HUES6 (cell line): ENCODE measurements around the gene COPS9.

Experiments used
- H3K27ac ChIP-seq: 2 replicates; pipeline ENCODE4 v1.7.0; 2013; ENCODE audit warnings: low read depth, mild to moderate bottlenecking, low read length, inconsistent platforms
- H3K27me3 ChIP-seq: 2 replicates; pipeline ENCODE4 v1.6.1; 2013; ENCODE audit warnings: low read length; ENCODE audit not compliant: control insufficient read depth, insufficient read depth
- H3K36me3 ChIP-seq: 2 replicates; pipeline ENCODE4 v1.6.1; 2013; ENCODE audit warnings: low read length; ENCODE audit not compliant: control insufficient read depth, insufficient read depth
- H3K4me1 ChIP-seq: 2 replicates; pipeline ENCODE4 v1.6.1; 2013; ENCODE audit warnings: low read length; ENCODE audit not compliant: control insufficient read depth, insufficient read depth
- H3K4me3 ChIP-seq: 2 replicates; pipeline ENCODE4 v1.5.1; 2013; ENCODE audit warnings: low read depth, low read length
- H3K9ac ChIP-seq: one replicate; pipeline ENCODE4 v1.6.1; 2013; ENCODE audit warnings: mild to moderate bottlenecking, low read length
- H3K9me3 ChIP-seq: 2 replicates; pipeline ENCODE4 v1.6.1; 2013; ENCODE audit warnings: low read depth, low read length; ENCODE audit not compliant: control insufficient read depth, insufficient read depth

The COPS9 gene

GRCh38 chr2:240156435-240157146, 20.5 kb upstream of the COPS9 start:
- Histone ChIP-seq H3K4me1 (no peaks in the 10 kb centered on the region), H3K27ac (no peak overlapping the region), H3K4me3 (no peak overlapping the region), H3K36me3 (no peaks in the 10 kb centered on the region), H3K9me3 (no peaks in the 10 kb centered on the region), H3K27me3 (peaks cover 14% of the 10 kb centered on the region; the same call in 1 of the 2 replicates), H3K9ac (no peak overlapping the region)

- Histone ChIP-seq H3K9ac (no peak overlapping the region), H3K9me3 (no peaks in the 10 kb centered on the region), H3K27me3 (peaks cover 14% of the 10 kb centered on the region; the same call in 1 of the 2 replicates), H3K4me1 (no peaks in the 10 kb centered on the region), H3K27ac (no peak overlapping the region), H3K4me3 (no peak overlapping the region), H3K36me3 (no peaks in the 10 kb centered on the region)
Observed at GRCh38 chr2:240155745-240156390, 19.8 kb upstream of the COPS9 start.

GRCh38 chr2:240155048-240155744, 19.1 kb upstream of the COPS9 start:
- H3K36me3 ChIP-seq = no peaks in the 10 kb centered on the region
- no peak overlapping the region for H3K4me3 ChIP-seq
- H3K9ac ChIP-seq = no peak overlapping the region
- H3K27me3 ChIP-seq = peaks cover 14% of the 10 kb centered on the region; the same call in 1 of the 2 replicates
- H3K4me1 ChIP-seq = no peaks in the 10 kb centered on the region
- no peaks in the 10 kb centered on the region for H3K9me3 ChIP-seq
- H3K27ac ChIP-seq = no peak overlapping the region

- no peaks in the 10 kb centered on the region for H3K36me3 ChIP-seq
- H3K27ac ChIP-seq = no peak overlapping the region
- H3K4me3 ChIP-seq = no peak overlapping the region
- no peaks in the 10 kb centered on the region for H3K9me3 ChIP-seq
- H3K27me3 ChIP-seq = peaks cover 14% of the 10 kb centered on the region; the same call in 1 of the 2 replicates
- H3K4me1 ChIP-seq = no peaks in the 10 kb centered on the region
- no peak overlapping the region for H3K9ac ChIP-seq
Observed at GRCh38 chr2:240154606-240155005, 18.5 kb upstream of the COPS9 start.

GRCh38 chr2:240153418-240153817, 17.3 kb upstream of the COPS9 start:
- no peak overlapping the region for H3K27ac ChIP-seq
- H3K27me3 ChIP-seq = peaks cover 14% of the 10 kb centered on the region; the same call in 1 of the 2 replicates
- no peaks in the 10 kb centered on the region for H3K4me1 ChIP-seq
- H3K4me3 ChIP-seq = no peak overlapping the region
- no peaks in the 10 kb centered on the region for H3K36me3 ChIP-seq
- no peak overlapping the region for H3K9ac ChIP-seq
- no peaks in the 10 kb centered on the region for H3K9me3 ChIP-seq

- H3K9ac ChIP-seq = no peak overlapping the region
- H3K9me3 ChIP-seq = peaks cover 6% of the 10 kb centered on the region; the same call in 1 of the 2 replicates
- peaks cover 14% of the 10 kb centered on the region; the same call in 1 of the 2 replicates for H3K27me3 ChIP-seq
- no peak overlapping the region for H3K27ac ChIP-seq
- no peaks in the 10 kb centered on the region for H3K36me3 ChIP-seq
- H3K4me3 ChIP-seq = no peak overlapping the region
- no peaks in the 10 kb centered on the region for H3K4me1 ChIP-seq
Observed at GRCh38 chr2:240151477-240152031, 15.4 kb upstream of the COPS9 start.

GRCh38 chr2:240149943-240150784, 14.1 kb upstream of the COPS9 start:
- H3K4me1 ChIP-seq = no peaks in the 10 kb centered on the region
- no peak overlapping the region for H3K9ac ChIP-seq
- H3K27me3 ChIP-seq = peaks cover 14% of the 10 kb centered on the region; the same call in 1 of the 2 replicates
- no peak overlapping the region for H3K27ac ChIP-seq
- peaks cover 6% of the 10 kb centered on the region; the same call in 1 of the 2 replicates for H3K9me3 ChIP-seq
- no peak overlapping the region for H3K4me3 ChIP-seq
- no peaks in the 10 kb centered on the region for H3K36me3 ChIP-seq

- H3K27me3 ChIP-seq = peaks cover 7% of the 10 kb centered on the region; the same call in 1 of the 2 replicates
- no peaks in the 10 kb centered on the region for H3K36me3 ChIP-seq
Observed at GRCh38 chr2:240147911-240148587, 11.9 kb upstream of the COPS9 start.

GRCh38 chr2:240147382-240147781, 11.3 kb upstream of the COPS9 start:
- H3K9ac ChIP-seq = no peak overlapping the region
- H3K4me3 ChIP-seq = no peak overlapping the region
- H3K36me3 ChIP-seq = no peaks in the 10 kb centered on the region
- peaks cover 6% of the 10 kb centered on the region; the same call in 1 of the 2 replicates for H3K9me3 ChIP-seq
- peaks cover 6% of the 10 kb centered on the region; the same call in 1 of the 2 replicates for H3K27me3 ChIP-seq
- H3K27ac ChIP-seq = no peak overlapping the region
- H3K4me1 ChIP-seq = peaks cover 7% of the 10 kb centered on the region; the same call in 1 of the 2 replicates

More at GRCh38 chr2:240147911-240148587, 11.9 kb upstream of the COPS9 start:
- no peak overlapping the region for H3K4me3 ChIP-seq
- H3K27ac ChIP-seq = no peak overlapping the region
- H3K4me1 ChIP-seq = peaks cover 7% of the 10 kb centered on the region; the same call in 1 of the 2 replicates
- H3K9me3 ChIP-seq = peaks cover 6% of the 10 kb centered on the region; the same call in 1 of the 2 replicates
- no peak overlapping the region for H3K9ac ChIP-seq
